Ascending aorta (tissue), 2 donors: ENCODE data around the gene RNF167. TPM values are rescaled to one million over a fixed set of nuclear protein-coding genes. Genes with fewer than 3 reads are reported as not detected.

Source experiments
- DNase-seq, 2 donors: peaks; one replicate each; pipeline ENCODE4 v3.0.0-alpha.2; 2019; ENCODE audit warnings: low spot score in 2 of 2
- H3K27ac ChIP-seq, 2 donors: fragments of 200-600 bp; sonication (generic); one replicate each; pipeline ENCODE4 v1.5.1; 2016 to 2017; ENCODE audit warnings: mild to moderate bottlenecking in 1 of 2
- H3K27me3 ChIP-seq: fragments of 200-600 bp; sonication (generic); one replicate; pipeline ENCODE4 v1.5.1; 2017
- H3K36me3 ChIP-seq, 2 donors: fragments of 200-600 bp; sonication (generic); one replicate each; pipeline ENCODE4 v1.5.1; 2016
- H3K4me1 ChIP-seq, 2 donors: fragments of 200-600 bp; sonication (generic); one replicate each; pipeline ENCODE4 v1.5.1; 2016 to 2017; ENCODE audit warnings: mild to moderate bottlenecking in 1 of 2
- H3K4me3 ChIP-seq, 2 donors: fragments of 200-600 bp; sonication (generic); one replicate each; pipeline ENCODE4 v1.5.1; 2016 to 2017; ENCODE audit warnings: mild to moderate bottlenecking in 1 of 2
- H3K9me3 ChIP-seq, 2 donors: fragments of 200-600 bp; sonication (generic); one replicate each; pipeline ENCODE4 v1.5.1; 2016
- intact Hi-C: fragments of 100-400 bp; cut with DNase I; formaldehyde crosslinking; loops from one replicate; pipeline ENCODE4 v1.15.1; 2023
- total RNA-seq: library from RNA; depleted of rRNA; stranded (reverse); fragments of >200 nt; gene quantifications from one replicate; pipeline ENCODE4 v1.1.0, GENCODE V29; 2016
- TF ChIP-seq, protein P1 (sequence below), 3 experiments: fragments of 200-600 bp in 2 of 3; fragments of 450-650 bp in 1 of 3; sonication (generic) in 2 of 3; IDR thresholded peaks; one replicate each; pipeline ENCODE4 v1.5.1; 2016 to 2019; ENCODE audit warnings: antibody characterized with exemption in 3 of 3, mild to moderate bottlenecking in 1 of 3, moderate library complexity in 1 of 3

RNF167 gene
- 164 TPM for total RNA-seq

DNA sequence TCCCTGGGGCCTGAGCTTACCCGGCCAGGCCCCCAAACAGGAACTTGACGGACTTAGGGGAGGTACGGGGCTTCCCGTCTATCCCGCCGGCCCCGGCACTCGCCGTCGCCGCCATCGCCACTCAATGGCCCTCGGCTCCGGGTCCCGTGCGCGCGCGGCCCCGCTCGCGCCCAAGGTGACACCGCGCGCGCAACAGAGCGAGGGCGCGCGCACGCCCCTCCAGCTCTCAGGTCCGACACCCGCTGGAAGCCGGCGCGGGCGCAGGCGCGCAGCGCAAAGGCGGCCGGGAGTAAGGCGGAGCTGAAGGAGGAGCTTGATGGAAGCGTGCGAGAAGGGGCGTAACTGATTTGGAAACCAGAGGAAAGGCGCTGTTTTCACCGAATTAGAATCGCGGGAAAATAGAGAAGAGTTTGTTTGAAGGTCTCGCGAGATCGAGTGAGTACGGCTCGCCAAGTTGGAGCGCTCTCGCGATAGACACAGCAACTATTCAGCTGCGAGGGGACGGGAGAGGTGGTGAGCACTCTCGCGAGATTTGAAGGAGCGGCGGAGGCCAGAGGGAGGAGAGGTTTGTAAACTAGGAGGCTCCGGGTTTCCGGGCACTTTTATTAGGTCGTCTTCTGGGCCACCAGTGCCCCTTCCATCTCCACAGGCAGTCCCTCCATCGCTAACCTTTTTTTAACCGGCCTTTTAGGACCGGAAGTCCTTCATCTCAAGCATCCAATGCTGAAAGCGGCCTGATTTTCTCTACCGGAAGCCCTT is at the start of gene RNF167, which contains the start of gene SLC25A11:
Gene RNF167, plus strand, starts transcription at position 473 of the 759 bp plus-strand sequence. CDS start 642 bp downstream, outside the sequence.
Gene SLC25A11, minus strand, starts transcription at position 251 of the 759 bp plus-strand sequence. Its CDS starts 136 bp downstream, at position 115.
- Histone ChIP-seq H3K4me3 (peak within 1 kb of the TSS; percentile 79 to 82), H3K27me3 (no peaks in the 10 kb centered on the region), H3K4me1 (peaks cover 11 to 32% of the 10 kb centered on the region in 2 donors), H3K27ac (peak within 1 kb of the TSS; percentile 88 to 92), H3K9me3 (no peaks in the 10 kb centered on the region), H3K36me3 (peaks cover 39 to 51% of the 10 kb centered on the region in 2 donors)
- peak; percentile 91 to 98 for DNase-seq
- TF ChIP-seq, protein P1, sequence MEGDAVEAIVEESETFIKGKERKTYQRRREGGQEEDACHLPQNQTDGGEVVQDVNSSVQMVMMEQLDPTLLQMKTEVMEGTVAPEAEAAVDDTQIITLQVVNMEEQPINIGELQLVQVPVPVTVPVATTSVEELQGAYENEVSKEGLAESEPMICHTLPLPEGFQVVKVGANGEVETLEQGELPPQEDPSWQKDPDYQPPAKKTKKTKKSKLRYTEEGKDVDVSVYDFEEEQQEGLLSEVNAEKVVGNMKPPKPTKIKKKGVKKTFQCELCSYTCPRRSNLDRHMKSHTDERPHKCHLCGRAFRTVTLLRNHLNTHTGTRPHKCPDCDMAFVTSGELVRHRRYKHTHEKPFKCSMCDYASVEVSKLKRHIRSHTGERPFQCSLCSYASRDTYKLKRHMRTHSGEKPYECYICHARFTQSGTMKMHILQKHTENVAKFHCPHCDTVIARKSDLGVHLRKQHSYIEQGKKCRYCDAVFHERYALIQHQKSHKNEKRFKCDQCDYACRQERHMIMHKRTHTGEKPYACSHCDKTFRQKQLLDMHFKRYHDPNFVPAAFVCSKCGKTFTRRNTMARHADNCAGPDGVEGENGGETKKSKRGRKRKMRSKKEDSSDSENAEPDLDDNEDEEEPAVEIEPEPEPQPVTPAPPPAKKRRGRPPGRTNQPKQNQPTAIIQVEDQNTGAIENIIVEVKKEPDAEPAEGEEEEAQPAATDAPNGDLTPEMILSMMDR (IDR thresholded peaks at IDR 0.05) = no peak
- intact Hi-C loops = loop anchor here (1.0 to 5.0 kb wide), 5 partner anchors 8 to 57 kb away; partner anchors contain the start of genes CAMTA2, CHRNE, INCA1 and KIF1C

DNA sequence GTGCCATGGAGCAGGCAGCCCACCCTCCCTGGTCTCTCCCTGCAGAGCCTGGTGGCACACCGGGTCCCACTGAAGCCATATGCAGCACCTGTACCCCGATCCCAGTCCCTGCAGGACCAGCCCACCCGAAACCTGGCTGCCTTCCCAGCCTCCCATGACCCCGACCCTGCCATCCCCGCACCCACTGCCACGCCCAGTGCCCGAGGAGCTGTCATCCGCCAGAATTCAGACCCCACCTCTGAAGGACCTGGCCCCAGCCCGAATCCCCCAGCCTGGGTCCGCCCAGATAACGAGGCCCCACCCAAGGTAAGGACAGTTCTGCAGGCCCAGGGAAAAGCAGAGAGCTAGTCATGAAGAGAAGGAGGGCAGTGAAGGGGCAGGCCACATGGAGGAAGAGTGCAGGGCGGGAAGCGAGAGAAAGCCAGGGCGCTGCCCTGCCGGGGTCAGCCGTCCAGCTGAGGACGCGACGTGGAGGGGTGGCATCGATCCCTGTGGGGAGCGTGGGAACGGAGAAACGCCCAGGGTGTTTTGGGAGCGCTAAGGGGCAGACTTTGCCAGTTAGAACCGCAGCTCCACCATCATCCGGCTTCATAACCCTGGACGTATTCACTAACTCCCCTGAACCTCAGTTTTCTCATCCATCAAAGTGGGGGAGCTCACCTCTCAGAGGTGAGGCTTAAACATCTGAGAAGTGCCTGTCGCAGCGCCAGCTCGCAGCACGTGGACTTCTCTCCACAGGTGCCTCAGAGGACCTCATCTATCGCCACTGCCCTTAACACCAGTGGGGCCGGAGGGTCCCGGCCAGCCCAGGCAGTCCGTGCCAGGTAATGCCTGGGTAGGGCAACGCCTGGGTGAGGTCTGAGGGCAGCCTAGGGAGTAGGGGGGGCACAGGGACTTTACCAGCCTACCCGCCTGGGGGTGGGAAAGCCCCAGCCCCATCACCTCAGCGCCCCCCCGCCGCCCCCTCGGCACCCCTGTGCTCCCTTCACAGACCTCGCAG is 48.4 kb upstream of the RNF167 start:
- Histone ChIP-seq H3K9me3 (no peaks in the 10 kb centered on the region), H3K4me3 (no peak overlapping the region), H3K4me1 (no peaks in the 10 kb centered on the region), H3K27me3 (no peaks in the 10 kb centered on the region), H3K27ac (no peak overlapping the region), H3K36me3 (peaks cover 86 to 87% of the 10 kb centered on the region in 2 donors)
- intact Hi-C loops = no loop called here
- TF ChIP-seq, protein P1 (IDR thresholded peaks at IDR 0.05) = no peak
- no peak for DNase-seq

DNA sequence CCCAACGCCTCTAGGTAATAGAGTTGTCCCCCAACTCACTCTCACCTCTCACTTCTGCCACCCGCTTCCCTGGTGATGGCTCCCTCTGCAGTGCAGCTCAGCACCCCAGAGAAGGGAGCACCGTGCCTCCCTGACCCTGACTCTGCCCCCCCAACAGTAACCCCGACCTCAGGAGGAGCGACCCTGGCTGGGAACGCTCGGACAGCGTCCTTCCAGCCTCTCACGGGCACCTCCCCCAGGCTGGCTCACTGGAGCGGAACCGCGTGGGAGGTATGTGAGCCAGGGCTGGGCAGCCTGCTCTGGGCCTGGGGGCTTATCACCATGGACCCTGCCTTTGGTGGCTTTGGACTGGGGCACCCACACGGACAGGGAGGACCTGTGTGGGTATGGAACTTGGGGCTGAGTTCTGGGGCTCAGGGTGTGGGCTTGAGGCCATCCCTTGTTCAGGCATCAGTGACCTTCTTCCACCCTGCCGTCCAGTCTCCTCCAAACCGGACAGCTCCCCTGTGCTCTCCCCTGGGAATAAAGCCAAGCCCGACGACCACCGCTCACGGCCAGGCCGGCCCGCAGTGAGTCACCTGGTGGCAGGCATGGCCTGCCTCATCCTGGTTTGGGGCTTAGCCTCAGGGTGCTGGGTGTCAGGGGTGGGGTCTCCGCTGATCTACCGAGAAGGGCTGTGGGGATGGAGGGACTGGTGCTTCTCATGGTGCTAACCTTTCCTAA is 47.4 kb upstream of the RNF167 start:
- Histone ChIP-seq H3K9me3 (no peaks in the 10 kb centered on the region), H3K4me3 (no peak overlapping the region), H3K4me1 (no peaks in the 10 kb centered on the region), H3K27ac (no peak overlapping the region), H3K36me3 (peaks cover 82 to 85% of the 10 kb centered on the region in 2 donors), H3K27me3 (no peaks in the 10 kb centered on the region)
- no peak for DNase-seq
- TF ChIP-seq, protein P1 (IDR thresholded peaks at IDR 0.05) = no peak
- intact Hi-C loops = no loop called here

DNA sequence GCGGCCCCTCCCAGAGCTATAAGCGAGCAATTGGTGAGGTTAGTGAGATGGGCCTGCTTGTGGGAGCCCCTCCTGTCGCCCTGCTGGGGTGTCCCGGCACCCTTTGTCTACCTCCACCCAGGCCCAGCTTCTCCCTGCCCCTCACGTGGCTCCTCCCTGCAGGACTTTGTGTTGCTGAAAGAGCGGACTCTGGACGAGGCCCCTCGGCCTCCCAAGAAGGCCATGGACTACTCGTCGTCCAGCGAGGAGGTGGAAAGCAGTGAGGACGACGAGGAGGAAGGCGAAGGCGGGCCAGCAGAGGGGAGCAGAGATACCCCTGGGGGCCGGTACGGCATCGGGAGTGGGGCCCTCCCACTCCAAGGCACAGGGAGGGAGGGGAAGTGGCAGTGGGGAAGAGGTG is 46.8 kb upstream of the RNF167 start:
- no peak overlapping the region for H3K27ac ChIP-seq
- H3K9me3 ChIP-seq = no peaks in the 10 kb centered on the region
- TF ChIP-seq, protein P1 (IDR thresholded peaks at IDR 0.05) = no peak
- no peaks in the 10 kb centered on the region for H3K27me3 ChIP-seq
- no peak overlapping the region for H3K4me3 ChIP-seq
- no peaks in the 10 kb centered on the region for H3K4me1 ChIP-seq
- peaks cover 80 to 81% of the 10 kb centered on the region in 2 donors for H3K36me3 ChIP-seq
- intact Hi-C loops = no loop called here
- DNase-seq = no peak
